Measurements from ENCODE around the gene SLC30A7.

The SLC30A7 gene

DNA sequence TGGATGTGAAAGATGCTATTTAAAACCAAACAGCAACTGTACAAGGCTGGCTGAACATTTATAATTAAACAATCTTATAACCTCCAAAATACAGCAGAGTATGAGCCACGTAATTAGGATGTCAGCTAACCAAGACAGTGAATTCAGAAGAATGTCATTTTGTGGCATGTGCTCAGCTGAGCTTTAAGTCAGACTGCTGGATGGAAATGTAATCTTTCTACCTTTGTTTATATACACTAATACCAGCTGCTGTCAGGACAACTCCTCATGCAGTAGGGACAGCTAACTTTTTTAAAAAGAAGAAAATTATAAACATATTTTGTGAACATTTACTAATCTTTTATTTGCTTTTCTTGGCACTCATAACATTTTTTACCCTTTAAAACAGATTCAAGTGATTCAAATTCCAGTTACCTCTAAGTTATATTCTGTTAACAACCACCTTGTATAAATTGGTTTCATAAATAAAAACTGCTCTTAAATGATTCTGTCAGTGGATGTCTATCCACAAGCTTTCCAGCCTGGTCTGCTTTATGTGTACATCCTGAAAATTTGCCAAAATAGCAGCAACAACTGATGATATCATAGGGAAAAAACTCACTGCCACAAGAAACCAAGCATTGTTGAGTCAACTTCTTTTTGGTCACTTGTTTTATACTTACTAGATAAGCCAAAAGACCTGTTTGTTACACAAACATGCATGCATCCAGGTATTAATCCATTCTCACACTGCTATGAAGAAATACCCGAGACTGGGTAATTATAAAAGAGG is 93.6 kb downstream of the SLC30A7 start:
- DNase-seq, result peak; percentile 86

DNA sequence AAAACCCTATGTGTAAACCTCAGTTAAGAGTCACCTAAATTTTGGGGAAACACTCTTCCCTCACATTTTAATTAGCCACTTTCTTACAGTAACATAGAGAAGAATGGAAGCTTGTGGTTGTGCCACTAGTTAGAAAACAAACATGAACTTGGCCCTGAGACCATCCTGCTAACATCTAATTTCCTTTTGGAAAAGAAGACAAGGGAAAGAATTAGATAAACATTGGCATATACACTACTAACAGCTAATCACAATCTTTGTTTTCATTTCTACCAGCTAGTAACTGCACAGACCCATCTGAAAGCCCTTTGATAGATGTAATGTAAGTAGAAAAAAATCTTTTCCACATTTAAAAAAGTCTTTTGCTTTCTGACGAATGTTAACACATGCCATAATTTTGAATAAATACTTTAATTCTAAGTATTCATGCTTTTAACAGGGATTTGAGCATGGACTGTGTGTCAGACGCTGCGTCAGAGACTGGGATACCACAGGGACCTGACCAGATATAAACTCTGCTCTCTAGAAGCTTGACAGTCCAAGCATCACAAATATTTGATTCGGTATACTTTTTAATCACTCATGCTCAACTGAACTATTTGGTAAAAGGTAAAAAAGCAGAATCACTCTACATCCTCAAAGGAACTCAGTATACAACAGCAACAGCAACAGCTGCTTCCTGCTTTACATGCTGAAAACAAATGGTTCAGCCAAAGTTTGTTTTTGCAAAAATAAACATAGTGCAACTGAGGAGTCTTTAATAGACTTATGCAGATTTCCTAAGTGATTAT is 99.5 kb downstream of the SLC30A7 start:
- no peak for DNase-seq

DNA sequence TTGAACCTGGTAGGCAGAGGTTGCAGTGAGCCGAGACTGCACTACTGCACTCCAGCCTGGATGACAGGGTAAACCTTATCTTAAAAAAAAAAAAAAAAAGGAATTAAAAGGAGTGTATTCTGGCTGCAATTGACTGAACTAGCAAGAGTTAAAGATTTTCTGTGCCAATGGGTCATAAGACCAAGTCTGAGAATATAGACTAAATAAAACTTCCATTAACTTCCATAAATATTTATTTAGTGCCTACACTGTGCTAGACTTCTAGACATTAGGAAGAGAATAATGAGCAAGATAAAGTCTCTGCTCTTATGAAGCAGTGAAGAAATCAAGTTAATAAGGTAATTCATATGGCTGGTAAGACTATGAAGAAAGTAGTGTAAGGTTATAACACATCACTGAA is 102.5 kb downstream of the SLC30A7 start:
- no peak for DNase-seq

DNA sequence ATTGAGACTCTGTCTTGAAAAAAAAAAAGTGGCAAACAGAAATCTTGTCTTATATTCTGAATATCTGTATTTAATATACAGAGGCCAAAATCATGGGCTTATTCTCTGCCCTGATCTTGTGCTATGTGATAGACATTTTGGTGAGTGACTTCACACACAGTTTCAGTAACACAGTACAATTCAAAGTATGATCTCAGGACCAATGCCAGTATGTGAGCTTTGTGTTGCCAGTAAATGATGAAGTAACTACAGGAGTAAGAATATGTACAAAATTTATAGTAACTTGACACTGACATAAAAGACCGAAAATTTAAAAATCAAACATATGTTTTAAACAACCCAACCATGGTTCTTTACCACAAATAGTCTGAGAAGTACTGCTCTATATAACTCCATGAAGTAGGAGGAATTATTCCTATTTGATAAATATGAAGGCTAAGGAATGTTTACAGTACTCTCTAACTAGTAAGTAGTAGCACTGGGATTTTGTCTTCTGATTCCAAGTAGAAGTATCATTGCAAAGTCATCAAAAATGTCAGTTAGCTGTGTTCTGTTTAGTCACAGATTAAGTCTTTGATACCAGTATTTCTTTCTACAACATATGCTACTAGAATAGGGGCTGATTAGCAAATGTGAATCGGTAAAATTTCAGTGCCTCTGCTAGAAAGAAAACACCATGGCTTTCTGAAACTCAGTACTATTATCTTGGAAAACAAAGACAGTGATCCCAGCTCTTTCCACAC is 104.4 kb downstream of the SLC30A7 start:
- DNase-seq, result no peak

DNA sequence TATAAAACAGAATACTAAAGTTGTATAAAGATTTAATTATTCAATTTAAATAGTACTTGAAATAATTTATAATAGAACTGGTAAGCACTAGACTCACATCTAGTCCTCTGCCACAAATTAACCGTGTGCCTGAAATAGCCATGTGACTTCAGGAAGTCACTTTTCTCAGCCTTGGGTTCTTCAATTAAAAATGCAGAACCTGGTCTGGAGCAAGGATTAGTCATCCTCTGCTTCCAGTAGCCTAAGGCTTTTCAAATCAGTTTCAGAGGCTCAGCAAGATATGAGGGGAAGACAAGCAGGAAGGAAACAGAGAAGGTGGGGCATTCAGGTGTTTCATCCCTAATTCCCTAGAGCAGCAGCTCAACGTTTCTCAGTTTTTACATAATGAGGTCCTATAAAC is 106.7 kb downstream of the SLC30A7 start:
- DNase-seq, result no peak

DNA sequence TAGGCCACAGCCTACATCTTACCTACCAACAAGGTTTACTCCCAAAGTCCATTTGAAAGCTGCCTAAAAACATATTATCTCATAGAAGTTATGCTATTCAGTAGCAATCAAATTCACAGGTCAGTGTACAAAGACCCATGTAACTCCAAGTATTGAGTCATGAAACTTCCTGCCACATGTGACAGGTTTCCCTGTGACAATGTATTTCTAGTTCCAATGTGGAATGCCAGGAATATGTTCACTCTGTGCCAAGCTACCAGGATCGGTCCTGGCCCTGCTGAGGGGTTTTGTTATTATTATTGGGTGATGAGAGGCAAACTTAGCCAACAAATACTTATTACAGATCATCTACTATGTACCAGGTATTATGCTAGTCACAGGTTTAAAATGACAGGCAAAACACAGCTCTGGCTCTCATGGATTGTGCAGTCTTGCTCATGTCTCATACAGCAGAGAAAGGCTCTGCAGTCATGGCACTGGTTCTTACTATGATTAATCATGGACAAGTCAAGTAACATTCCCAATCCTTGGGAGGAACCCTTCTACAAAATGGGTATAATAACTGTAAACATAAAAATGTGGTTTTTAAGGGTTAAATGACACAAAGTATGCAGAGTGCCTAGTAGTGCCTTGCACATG is 107.2 kb downstream of the SLC30A7 start:
- DNase-seq, result no peak

DNA sequence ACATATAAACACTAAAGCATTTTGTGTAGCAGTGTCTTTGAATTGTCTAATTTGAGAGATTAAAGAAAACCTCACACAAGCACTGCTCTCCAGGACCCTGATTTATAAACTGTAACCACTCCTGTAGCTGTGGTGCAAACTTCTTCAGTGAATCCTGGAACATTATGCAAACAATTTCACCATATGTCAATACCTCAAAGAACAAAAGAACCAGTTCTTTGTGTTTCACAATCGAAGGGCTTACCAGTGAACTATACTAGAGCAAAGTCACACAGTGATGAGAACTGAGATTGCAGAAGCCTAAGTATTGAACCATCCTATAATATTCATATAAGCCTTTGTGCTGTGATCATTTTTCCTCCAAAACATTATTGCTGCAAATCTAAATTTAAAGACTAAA is 108.2 kb downstream of the SLC30A7 start:
- peak; percentile 43 for DNase-seq

DNA sequence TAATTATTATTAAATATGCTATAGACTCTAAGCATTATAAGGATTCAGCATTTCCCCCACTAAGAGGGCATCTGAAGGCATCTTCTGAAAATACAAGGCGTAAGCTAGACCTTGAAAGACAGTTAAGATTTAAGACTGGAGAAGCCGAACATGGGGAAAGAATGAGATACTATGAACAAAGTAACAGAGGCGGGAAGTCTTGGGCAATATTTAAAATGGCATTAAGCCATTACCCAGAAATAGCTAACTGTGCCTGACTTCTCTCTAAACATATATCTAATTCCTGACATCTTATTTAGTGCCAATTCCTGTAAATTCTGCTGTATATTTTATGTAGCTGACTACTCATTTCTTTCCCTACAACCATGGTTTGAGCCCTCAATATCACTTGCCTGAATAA is 108.8 kb downstream of the SLC30A7 start:
- DNase-seq, result peak; percentile 51

DNA sequence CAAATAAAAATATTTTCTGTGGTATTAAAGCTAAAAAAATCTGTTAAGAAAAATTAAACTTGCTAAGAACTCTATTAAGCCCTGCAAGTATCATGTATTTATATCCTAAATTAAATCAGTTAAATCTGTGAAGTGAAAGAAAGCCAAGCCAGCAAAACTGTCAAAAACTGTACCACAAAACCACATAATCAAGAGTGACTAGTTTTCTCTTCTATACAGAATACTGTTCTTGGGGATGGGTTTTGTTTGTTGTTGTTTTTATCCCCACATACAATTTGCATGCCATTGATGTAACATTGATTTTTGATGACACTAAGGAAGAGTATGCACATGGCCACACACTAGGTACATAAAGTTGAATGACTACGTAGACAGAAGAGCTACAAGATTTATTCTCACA is 109.3 kb downstream of the SLC30A7 start:
- no peak for DNase-seq

DNA sequence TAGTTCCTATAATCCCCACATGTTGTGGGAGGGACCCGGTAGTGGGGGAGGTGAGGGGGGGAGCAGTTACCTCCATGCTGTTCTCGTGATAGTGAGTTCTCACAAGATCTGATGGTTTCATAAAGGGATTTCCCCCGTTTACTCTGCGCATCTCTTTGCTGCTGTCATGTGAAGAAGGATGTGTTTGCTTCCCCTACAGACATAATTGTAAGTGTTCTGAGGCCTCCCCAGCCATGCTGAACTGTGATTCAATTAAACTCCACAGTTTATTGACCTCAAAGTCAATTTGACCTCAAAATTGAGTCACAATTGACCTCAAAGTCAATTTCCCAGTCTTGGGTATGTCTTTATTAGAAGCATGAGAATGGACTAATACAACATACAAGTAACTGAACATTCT is 110.0 kb downstream of the SLC30A7 start:
- no peak for DNase-seq

DNA sequence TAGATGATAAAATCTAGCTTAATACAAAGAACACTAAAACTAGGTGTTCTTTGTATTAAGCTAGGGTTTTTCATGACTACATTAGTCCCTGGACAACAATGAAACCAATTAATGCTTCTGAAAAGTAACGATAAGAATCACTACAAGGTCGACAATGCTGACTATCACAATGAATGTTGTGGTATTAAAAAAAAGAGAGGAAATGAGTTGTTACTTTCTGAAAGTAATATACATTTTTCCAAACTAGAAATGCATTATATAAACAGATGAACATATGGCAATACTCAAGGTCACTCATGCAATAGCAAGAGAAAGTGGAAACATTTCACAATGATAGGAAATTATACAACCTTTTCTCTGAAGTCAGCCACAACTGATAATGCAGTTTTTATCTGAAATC is 110.7 kb downstream of the SLC30A7 start:
- DNase-seq, result peak; percentile 20

DNA sequence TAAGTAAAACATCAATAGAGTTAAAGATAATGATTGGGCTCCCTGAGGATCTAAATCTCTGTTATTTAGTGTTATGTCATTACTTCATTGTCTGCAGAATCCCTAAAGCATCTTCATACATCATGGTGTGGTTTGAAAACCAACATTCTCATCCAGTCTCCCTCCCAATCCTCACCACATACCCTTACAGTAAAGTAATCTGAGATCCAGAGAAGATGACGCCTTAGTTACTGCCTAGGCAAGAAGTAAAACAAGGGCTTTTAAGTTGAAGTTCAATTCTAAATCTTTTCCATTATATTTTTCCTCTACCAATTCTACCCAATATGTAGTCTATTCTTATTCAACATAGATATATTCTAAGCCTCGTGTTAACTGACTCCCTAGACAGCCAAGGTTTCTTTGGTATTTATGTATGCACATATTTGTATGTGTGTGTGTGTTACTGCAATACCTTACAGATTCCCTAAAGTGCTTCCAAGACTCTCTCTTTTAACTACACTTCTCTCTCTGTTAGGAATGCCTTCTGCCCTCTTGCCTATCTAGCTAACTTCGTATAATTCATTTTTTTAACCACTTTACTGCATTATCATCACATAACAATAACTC is 112.4 kb downstream of the SLC30A7 start:
- peak; percentile 36 for DNase-seq

DNA sequence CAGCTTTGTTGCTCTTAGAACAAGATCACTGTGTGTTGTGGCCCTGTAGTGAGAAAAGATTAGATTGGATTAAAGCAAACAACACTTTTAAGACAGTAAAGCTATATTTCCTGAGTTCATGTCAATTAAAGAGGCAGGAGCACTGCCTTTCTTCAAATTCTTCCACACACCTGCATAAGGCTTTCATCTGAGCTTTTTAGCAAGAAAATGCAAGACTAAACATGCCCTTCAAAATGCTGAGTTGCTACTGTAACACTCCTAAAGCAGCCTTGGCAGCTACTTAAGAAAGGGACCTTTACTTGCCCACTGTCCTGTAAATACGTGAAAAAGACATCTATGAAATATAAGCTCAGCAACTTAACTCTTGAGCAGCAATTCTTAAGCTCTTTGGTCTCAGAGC is 117.9 kb downstream of the SLC30A7 start:
- no peak for DNase-seq

DNA sequence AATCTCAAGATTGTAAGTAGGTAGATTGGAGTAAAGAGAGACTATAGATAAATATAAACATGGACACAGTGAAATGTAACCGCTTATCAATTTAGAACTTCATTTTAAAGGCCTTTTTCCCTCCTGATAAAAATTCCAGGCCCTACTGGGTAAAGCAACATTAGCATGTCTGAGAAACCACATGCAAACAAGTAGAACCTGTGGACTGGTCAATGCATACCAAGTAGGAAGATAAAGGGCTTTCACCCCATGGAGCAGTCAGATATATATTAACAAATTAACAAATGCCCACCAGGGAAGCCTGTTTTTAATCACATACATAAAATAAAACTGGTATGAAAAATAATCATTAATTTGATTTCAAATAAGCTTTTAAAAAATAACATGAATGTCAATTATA is 121.6 kb downstream of the SLC30A7 start:
- no peak for DNase-seq

DNA sequence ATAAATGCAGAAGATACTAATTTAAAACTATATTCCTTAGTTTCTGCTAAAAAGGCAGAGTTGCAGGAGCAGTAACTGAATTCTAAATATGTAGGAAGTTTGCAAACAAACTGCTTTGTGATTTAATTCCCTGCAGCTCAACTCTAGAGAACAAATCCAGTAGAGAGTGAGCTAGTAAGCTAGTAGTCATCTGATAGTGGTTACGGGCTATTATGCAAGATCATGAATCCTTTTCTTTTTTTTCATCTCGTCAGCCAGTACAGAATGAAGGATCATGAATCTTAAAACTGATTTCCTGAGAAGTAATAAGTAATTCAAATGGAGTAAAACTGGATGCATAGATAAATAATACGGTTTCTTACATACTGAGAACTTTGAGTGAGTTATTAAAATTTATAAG is 126.4 kb downstream of the SLC30A7 start:
- peak; percentile 45 for DNase-seq

DNA sequence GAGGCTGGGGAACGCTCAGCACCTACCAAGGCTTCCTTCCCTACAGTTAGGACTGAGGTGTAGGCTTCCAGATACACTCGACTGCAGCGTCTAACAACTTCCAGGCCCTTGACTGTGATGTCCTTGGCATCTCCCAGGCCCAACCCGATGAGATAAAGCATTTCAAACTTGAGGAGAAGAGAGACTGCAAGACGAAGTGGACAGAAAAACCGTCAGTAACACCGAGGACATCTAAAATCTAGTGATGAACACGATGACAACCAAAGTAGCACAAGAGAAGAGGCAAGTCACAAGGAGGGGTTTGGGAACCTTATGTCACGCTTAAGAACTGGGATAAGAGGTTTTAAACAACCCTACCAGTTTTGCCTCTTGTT is 129.4 kb downstream of the SLC30A7 start:
- peak; percentile 18 for DNase-seq

DNA sequence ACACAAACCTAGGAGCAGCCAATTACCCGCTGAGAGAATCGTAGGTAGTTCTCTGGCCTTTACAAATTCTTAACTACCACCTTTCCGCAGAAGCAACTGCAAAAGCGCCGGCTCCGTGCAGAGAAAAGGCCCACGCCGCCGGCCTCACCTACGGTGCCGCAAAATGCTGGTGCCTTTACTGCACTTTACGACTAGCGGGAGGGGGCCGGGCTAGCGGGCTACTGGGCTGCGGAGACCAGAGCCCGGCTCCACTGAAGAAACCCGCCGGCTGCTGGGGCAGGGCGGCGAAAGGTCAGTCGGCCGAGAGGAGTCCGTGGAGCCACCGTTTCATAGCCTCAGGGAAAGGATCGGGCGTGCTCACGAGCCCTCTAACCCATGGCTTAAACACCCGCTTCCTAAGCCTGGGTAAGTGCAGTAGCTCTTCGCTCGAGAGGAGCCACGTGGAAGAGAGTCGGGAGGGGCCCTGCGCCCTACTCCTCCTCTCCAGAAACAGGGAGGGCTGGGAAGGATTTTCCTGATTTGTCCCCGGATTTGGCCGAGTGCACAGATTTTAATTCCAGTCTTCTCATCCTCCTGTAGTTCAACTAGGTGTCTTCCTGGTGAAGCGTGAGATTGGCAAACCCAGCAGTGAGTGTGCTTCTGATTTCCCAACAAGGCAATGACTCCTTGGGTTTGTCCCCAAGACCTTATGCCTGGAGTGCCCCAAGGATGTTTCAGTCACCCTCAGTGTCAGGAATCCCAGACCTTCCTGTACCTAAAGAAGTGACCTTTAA is 130.0 kb downstream of the SLC30A7 start, which contains the start of gene DPH5:
Gene DPH5, minus strand, starts transcription at position 128 of the 773 bp plus-strand sequence. CDS start 341 bp downstream, outside the sequence.
- peak; percentile 90 for DNase-seq

DNA sequence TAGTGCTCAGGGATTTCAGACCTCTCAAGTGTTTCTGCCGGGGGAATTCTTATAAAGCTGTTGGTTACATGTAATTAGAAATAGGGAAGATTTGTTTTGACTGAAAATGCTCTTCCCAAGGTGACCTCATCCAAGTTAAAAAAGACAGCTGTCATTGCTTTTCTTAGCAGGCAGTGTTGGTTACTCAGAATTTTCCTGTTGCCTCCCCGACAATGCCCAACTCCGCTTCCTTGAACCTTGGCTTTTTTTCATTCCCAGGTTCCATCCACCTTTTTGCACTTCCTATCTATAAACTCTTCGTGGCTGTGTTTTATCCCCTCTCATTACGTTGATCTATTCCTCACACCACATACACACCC is 130.5 kb downstream of the SLC30A7 start:
- DNase-seq, result no peak

DNA sequence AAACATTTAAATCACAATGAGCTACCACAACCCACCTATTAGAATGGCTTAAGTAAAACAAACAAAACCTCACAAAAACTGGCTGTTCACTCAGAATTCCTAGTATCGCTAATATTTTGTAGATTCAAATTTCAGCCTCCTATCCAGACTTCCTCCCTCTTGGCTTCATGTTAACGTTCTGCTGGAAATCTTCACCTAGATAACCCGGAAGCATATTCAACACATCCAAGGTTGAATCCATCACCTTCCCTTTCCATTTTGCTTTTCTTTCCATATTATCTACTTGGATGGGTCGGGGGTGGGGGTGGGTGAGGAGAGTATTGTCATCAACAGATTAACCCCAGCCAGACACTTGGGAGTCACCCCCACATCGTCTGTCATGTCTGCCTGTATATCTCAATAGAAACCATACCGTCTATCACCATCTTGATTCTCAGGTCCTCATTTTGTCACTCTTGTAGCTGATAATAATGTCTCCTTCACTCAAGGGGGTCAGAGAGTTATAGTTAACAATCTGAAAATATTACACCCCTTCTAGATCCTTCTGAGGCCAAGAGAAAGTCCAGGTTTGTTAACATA is 131.4 kb downstream of the SLC30A7 start:
- DNase-seq, result no peak

DNA sequence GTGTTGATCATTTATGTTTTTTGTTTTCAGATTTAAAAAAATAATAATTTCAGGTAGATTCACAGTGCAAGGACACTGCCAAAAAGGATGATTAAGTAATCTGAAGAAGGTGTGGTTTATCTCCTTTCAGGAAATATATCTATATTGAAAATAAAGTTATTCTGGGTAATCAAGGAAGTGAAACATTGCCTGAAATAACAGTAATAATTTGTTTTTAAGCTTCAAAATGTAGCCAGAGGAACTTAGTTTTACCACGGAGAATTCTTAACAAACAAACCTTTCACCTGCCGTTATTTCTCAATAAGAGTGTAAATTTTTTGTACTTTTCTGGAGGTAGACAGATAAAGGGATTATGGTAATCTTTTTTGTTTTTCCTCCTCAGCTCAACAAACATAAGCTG is 132.6 kb downstream of the SLC30A7 start:
- DNase-seq, result no peak

DNA sequence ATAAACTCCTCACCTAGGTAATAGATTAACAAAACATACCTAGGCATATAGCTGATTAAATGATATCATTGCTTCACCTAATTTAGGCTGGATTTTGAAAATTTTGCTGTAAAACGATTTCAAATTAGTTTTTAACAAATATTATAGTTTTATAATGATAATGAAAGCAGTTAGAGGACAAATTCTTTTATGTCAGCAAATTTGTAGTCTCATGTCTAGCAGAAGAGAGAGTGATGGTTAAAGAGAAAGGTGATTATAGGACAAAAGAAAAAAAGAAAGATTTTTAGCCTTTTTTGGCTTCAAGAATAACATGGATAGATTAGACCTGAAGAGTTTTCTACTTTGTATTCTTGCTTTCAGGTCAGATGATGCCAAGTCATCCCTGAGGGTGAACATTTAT is 133.3 kb downstream of the SLC30A7 start:
- no peak for DNase-seq

DNA sequence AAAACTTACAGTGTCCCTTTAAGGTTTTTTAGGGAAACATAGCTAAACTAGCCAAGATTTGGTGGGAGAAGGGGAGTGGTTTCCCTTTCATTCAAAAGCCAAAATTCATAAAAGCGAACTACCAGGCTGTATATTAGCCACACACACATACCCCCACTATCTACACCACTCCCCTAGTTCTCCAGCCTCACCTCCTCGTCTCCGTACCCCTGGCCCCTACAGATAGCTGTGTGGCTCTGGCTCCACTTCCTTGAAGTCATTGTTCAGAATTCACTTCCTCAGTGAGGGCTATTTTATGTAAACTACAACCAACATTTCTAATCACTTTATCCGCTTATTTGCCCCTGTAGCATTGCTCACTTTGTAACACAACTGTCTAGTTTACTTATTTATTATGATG is 135.0 kb downstream of the SLC30A7 start:
- no peak for DNase-seq
